ENCODE data around the gene EFCAB6. TPM values are rescaled to one million over a fixed set of nuclear protein-coding genes. Genes with fewer than 3 reads are reported as not detected.

Gene EFCAB6
- total RNA-seq, 1 experiment from 2014 or later: 0.52 TPM

GRCh38 chr22:43567691-43568324 lies 244.3 kb downstream of the EFCAB6 start:
- CTCF ChIA-PET: no interaction called here
- no peak overlapping the region for H2AFZ ChIP-seq (ENCODE audit: low read depth, low read length, poor library complexity, severe bottlenecking)

More at GRCh38 chr22:43567691-43568324, 244.3 kb downstream of the EFCAB6 start:
- ATAC-seq: no peak
- Histone ChIP-seq H3K4me2 (ENCODE audit: low read length) (no peak overlapping the region), H3K4me3 (replicated peaks in 1 of 2; ENCODE audit: low read depth in 1 of 2, low read length in 2 of 2) (no peak overlapping the region), H3K27me3 (ENCODE audit: insufficient read depth, low read length) (peaks cover 43% of the 10 kb centered on the region), H3K27ac (ENCODE audit: low read depth, low read length) (no peak overlapping the region), H4K20me1 (ENCODE audit: insufficient read depth) (no peaks in the 10 kb centered on the region), H3K79me2 (ENCODE audit: insufficient read depth, low read length) (no peaks in the 10 kb centered on the region), H3K36me3 (ENCODE audit: control insufficient read depth in 1 of 2, insufficient read depth in 2 of 2, low read length in 2 of 2) (no peaks in the 10 kb centered on the region), H3K9me2 (ENCODE audit: insufficient read depth) (no peaks in the 10 kb centered on the region), H3K9ac (ENCODE audit: low read length) (no peak overlapping the region), H3K4me1 (ENCODE audit: control insufficient read depth in 1 of 2, insufficient read depth in 2 of 2, low read length in 2 of 2) (no peaks in the 10 kb centered on the region), H3K9me3 (ENCODE audit: control insufficient read depth in 1 of 2, insufficient read depth in 1 of 2, low read depth in 1 of 2, low read length in 2 of 2) (no peaks in the 10 kb centered on the region)
- BruUV-seq (replicated peaks): no TSS peak
- no peak for TF ChIP-seq FOSL1 (IDR thresholded peaks at IDR 0.05; ENCODE audit: low read depth)
- no peak for TF ChIP-seq ZBTB33 (IDR thresholded peaks at IDR 0.05; ENCODE audit: extremely low read depth, insufficient replicate concordance, low read length)
- TF ChIP-seq REST (IDR thresholded peaks at IDR 0.05; ENCODE audit: low read depth): no peak
- no peak for TF ChIP-seq ELF1 (IDR thresholded peaks at IDR 0.05; ENCODE audit: borderline replicate concordance, low read depth)
- TF ChIP-seq POLR2AphosphoS5 (IDR thresholded peaks at IDR 0.05; ENCODE audit: low read depth, low read length): no peak
- no peak for TF ChIP-seq TCF7L2 (IDR thresholded peaks at IDR 0.05; ENCODE audit: borderline replicate concordance, extremely low read depth, insufficient read depth, insufficient read length)
- TF ChIP-seq, protein P1, sequence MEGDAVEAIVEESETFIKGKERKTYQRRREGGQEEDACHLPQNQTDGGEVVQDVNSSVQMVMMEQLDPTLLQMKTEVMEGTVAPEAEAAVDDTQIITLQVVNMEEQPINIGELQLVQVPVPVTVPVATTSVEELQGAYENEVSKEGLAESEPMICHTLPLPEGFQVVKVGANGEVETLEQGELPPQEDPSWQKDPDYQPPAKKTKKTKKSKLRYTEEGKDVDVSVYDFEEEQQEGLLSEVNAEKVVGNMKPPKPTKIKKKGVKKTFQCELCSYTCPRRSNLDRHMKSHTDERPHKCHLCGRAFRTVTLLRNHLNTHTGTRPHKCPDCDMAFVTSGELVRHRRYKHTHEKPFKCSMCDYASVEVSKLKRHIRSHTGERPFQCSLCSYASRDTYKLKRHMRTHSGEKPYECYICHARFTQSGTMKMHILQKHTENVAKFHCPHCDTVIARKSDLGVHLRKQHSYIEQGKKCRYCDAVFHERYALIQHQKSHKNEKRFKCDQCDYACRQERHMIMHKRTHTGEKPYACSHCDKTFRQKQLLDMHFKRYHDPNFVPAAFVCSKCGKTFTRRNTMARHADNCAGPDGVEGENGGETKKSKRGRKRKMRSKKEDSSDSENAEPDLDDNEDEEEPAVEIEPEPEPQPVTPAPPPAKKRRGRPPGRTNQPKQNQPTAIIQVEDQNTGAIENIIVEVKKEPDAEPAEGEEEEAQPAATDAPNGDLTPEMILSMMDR (IDR thresholded peaks at IDR 0.05 in 2 of 3, conservative IDR thresholded peaks at IDR 0.05 in 1 of 3; ENCODE audit: borderline replicate concordance in 1 of 3, insufficient read depth in 1 of 3, low read depth in 2 of 3, low read length in 2 of 3): no peak
- TF ChIP-seq SP1 (IDR thresholded peaks at IDR 0.05; ENCODE audit: low read depth): no peak
- TF ChIP-seq CBX3 (IDR thresholded peaks at IDR 0.05; ENCODE audit: low read depth): no peak
- TF ChIP-seq ZFX (IDR thresholded peaks at IDR 0.05): no peak
- TF ChIP-seq CEBPB (IDR thresholded peaks at IDR 0.05; ENCODE audit: low read depth): no peak
- no peak for TF ChIP-seq EZH2phosphoT487 (IDR thresholded peaks at IDR 0.05; ENCODE audit: borderline replicate concordance)
- no peak for TF ChIP-seq EGR1 (IDR thresholded peaks at IDR 0.05; ENCODE audit: low read depth)
- no peak for TF ChIP-seq SRF (IDR thresholded peaks at IDR 0.05; ENCODE audit: low read depth)
- TF ChIP-seq SIN3A (IDR thresholded peaks at IDR 0.05; ENCODE audit: low read depth): no peak
- TF ChIP-seq, protein P2, sequence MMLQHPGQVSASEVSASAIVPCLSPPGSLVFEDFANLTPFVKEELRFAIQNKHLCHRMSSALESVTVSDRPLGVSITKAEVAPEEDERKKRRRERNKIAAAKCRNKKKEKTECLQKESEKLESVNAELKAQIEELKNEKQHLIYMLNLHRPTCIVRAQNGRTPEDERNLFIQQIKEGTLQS (IDR thresholded peaks at IDR 0.05): no peak
- no peak for TF ChIP-seq JUND (IDR thresholded peaks at IDR 0.05)
- no peak for TF ChIP-seq EZH2 (IDR thresholded peaks at IDR 0.05)
- no peak for TF ChIP-seq MAX (IDR thresholded peaks at IDR 0.05)
- ChIA-PET RAD21 (ENCODE audit: low non-redundant PET in 1 of 2, low total read pairs in 2 of 2, uncharacterized antibody in 2 of 2, unreplicated experiment in 2 of 2) (no interaction called here), POLR2A (no interaction called here)
- DNase-seq (ENCODE audit: low read depth, low spot score): no peak
- intact Hi-C loops (cut with micrococcal nuclease): no loop called here
